Activated CD8-positive, alpha-beta memory T cell treated with anti-CD3 and anti-CD28 coated beads, Interleukin-2, amount 10 ng/mL, durations not matched to agents 7 days and 5 days (primary cell): ENCODE measurements around the gene FRG2C. TPM values are rescaled to one million over a fixed set of nuclear protein-coding genes. Genes with fewer than 3 reads are reported as not detected.
A peak's percentile ranks its signal among the peaks of the same experiment; 100 is the strongest.
"Not testable (repeated sequence)": the region's sequence is repeated elsewhere in the genome, so short reads cannot be mapped to it uniquely, and the experiment has no call there.

Source experiments
- ATAC-seq: fragments of 150-1000 bp; cut with Tn5 transposase; one replicate; pipeline ENCODE4 v1.10.0; 2021; ENCODE audit warnings: moderate library complexity
- CTCF ChIA-PET: fragments of 350-600 bp; sonication (Branson Sonifier 250); formaldehyde crosslinking; loops from one replicate; lab custom pipeline; 2021; ENCODE audit warnings: antibody characterized with exemption; lab: Charles Lee
- DNase-seq: peaks from one replicate; pipeline ENCODE4 v3.0.0-alpha.2; 2020
- H3K27ac Mint-ChIP-seq: one replicate; pipeline ENCODE4 v1.8.0; 2021; ENCODE audit warnings: mild to moderate bottlenecking, mixed read lengths
- H3K27me3 Mint-ChIP-seq: one replicate; pipeline ENCODE4 v1.8.0; 2021; ENCODE audit warnings: mixed read lengths
- H3K36me3 Mint-ChIP-seq: one replicate; pipeline ENCODE4 v1.8.0; 2021; ENCODE audit warnings: mild to moderate bottlenecking, mixed read lengths
- H3K4me1 Mint-ChIP-seq: one replicate; pipeline ENCODE4 v1.8.0; 2021; ENCODE audit warnings: mixed read lengths
- H3K4me3 Mint-ChIP-seq: one replicate; pipeline ENCODE4 v1.8.0; 2021; ENCODE audit warnings: mild to moderate bottlenecking, moderate library complexity, mixed read lengths
- H3K9me3 Mint-ChIP-seq: one replicate; pipeline ENCODE4 v1.8.0; 2022; ENCODE audit warnings: low read depth, mixed read lengths
- total RNA-seq, 2 experiments: library from RNA; stranded (reverse); gene quantifications; one replicate each; pipeline ENCODE4 v1.2.3, GENCODE V29; 2021

The FRG2C gene
- total RNA-seq: not detected

- ATAC-seq, CTCF ChIA-PET, H3K4me1 Mint-ChIP-seq, H3K4me3 Mint-ChIP-seq, DNase-seq, H3K9me3 Mint-ChIP-seq, H3K27ac Mint-ChIP-seq, H3K36me3 Mint-ChIP-seq: not testable (repeated sequence)
- peaks cover 18% of the 10 kb centered on the region for H3K27me3 Mint-ChIP-seq
These were observed at the start of gene FRG2C for GRCh38 chr3:75664028-75664427. FRG2C (plus strand) TSS chr3:75664328; CDS start chr3:75664380, 52 bp downstream.

GRCh38 chr3:75618666-75619305 lies 45.3 kb upstream of the FRG2C start:
- H3K4me1 Mint-ChIP-seq, CTCF ChIA-PET, ATAC-seq, H3K9me3 Mint-ChIP-seq, H3K4me3 Mint-ChIP-seq, H3K36me3 Mint-ChIP-seq, H3K27ac Mint-ChIP-seq, DNase-seq: not testable (repeated sequence)
- peaks cover 10% of the 10 kb centered on the region for H3K27me3 Mint-ChIP-seq

- H3K27ac Mint-ChIP-seq, DNase-seq, H3K9me3 Mint-ChIP-seq, ATAC-seq, H3K4me1 Mint-ChIP-seq, H3K36me3 Mint-ChIP-seq, CTCF ChIA-PET, H3K4me3 Mint-ChIP-seq: not testable (repeated sequence)
- peaks cover 10% of the 10 kb centered on the region for H3K27me3 Mint-ChIP-seq
These were observed 44.6 kb upstream of the FRG2C start for GRCh38 chr3:75619481-75620031.

- H3K27me3 Mint-ChIP-seq: peaks cover 10% of the 10 kb centered on the region
- H3K4me3 Mint-ChIP-seq, ATAC-seq: not testable (repeated sequence)
These were observed 42.4 kb upstream of the FRG2C start for GRCh38 chr3:75621772-75622171.

GRCh38 chr3:75623656-75624055 lies 40.5 kb upstream of the FRG2C start:
- DNase-seq, H3K9me3 Mint-ChIP-seq, H3K27me3 Mint-ChIP-seq, H3K4me3 Mint-ChIP-seq, ATAC-seq, H3K36me3 Mint-ChIP-seq, H3K27ac Mint-ChIP-seq, H3K4me1 Mint-ChIP-seq, CTCF ChIA-PET: not testable (repeated sequence)

More at GRCh38 chr3:75621772-75622171, 42.4 kb upstream of the FRG2C start:
- DNase-seq, CTCF ChIA-PET, H3K27ac Mint-ChIP-seq, H3K36me3 Mint-ChIP-seq, H3K4me1 Mint-ChIP-seq, H3K9me3 Mint-ChIP-seq: not testable (repeated sequence)

GRCh38 chr3:75630887-75631535 lies 33.1 kb upstream of the FRG2C start:
- H3K9me3 Mint-ChIP-seq, H3K36me3 Mint-ChIP-seq: not testable (repeated sequence)

GRCh38 chr3:75631541-75631940 lies 32.6 kb upstream of the FRG2C start:
- H3K27ac Mint-ChIP-seq: no peak overlapping the region
- H3K4me1 Mint-ChIP-seq: no peaks in the 10 kb centered on the region
- no peaks in the 10 kb centered on the region for H3K9me3 Mint-ChIP-seq
- H3K4me3 Mint-ChIP-seq: no peak overlapping the region
- DNase-seq (no peak), ATAC-seq (no peak)
- H3K27me3 Mint-ChIP-seq: peaks cover 2% of the 10 kb centered on the region
- no peaks in the 10 kb centered on the region for H3K36me3 Mint-ChIP-seq
- CTCF ChIA-PET: no interaction called here

More at GRCh38 chr3:75630887-75631535, 33.1 kb upstream of the FRG2C start:
- DNase-seq, H3K27ac Mint-ChIP-seq, CTCF ChIA-PET, H3K4me1 Mint-ChIP-seq, H3K27me3 Mint-ChIP-seq, ATAC-seq, H3K4me3 Mint-ChIP-seq: not testable (repeated sequence)

- H3K27ac Mint-ChIP-seq, H3K36me3 Mint-ChIP-seq, CTCF ChIA-PET, H3K9me3 Mint-ChIP-seq, H3K4me3 Mint-ChIP-seq, ATAC-seq, H3K4me1 Mint-ChIP-seq, DNase-seq: not testable (repeated sequence)
- H3K27me3 Mint-ChIP-seq: peaks cover 14% of the 10 kb centered on the region
These were observed 25.2 kb upstream of the FRG2C start for GRCh38 chr3:75638947-75639346.

GRCh38 chr3:75641107-75641517 lies 23.0 kb upstream of the FRG2C start:
- H3K36me3 Mint-ChIP-seq, H3K9me3 Mint-ChIP-seq, H3K4me1 Mint-ChIP-seq, ATAC-seq, CTCF ChIA-PET: not testable (repeated sequence)
- DNase-seq: peak; percentile 52
- Mint-ChIP-seq H3K27ac (peak overlapping the region; percentile 57), H3K27me3 (peaks cover 11% of the 10 kb centered on the region), H3K4me3 (peak overlapping the region; percentile 67)

GRCh38 chr3:75643031-75643800 lies 20.9 kb upstream of the FRG2C start:
- H3K9me3 Mint-ChIP-seq, CTCF ChIA-PET, H3K27ac Mint-ChIP-seq, ATAC-seq, H3K36me3 Mint-ChIP-seq, H3K4me1 Mint-ChIP-seq: not testable (repeated sequence)
- H3K27me3 Mint-ChIP-seq: peaks cover 11% of the 10 kb centered on the region
- peak; percentile 43 for DNase-seq
- peak overlapping the region; percentile 41 for H3K4me3 Mint-ChIP-seq

GRCh38 chr3:75645548-75645947 lies 18.6 kb upstream of the FRG2C start:
- H3K36me3 Mint-ChIP-seq, ATAC-seq, CTCF ChIA-PET, H3K27ac Mint-ChIP-seq, H3K4me1 Mint-ChIP-seq, H3K4me3 Mint-ChIP-seq, H3K9me3 Mint-ChIP-seq, DNase-seq: not testable (repeated sequence)
- peaks cover 11% of the 10 kb centered on the region for H3K27me3 Mint-ChIP-seq

GRCh38 chr3:75650191-75650590 lies 13.9 kb upstream of the FRG2C start:
- no peak for DNase-seq
- Mint-ChIP-seq H3K27ac (no peak overlapping the region), H3K27me3 (peaks cover 8% of the 10 kb centered on the region), H3K4me3 (no peak overlapping the region), H3K36me3 (no peaks in the 10 kb centered on the region), H3K9me3 (no peaks in the 10 kb centered on the region), H3K4me1 (no peaks in the 10 kb centered on the region)
- CTCF ChIA-PET: no interaction called here
- ATAC-seq: no peak

GRCh38 chr3:75655101-75655904 lies 8.8 kb upstream of the FRG2C start:
- ATAC-seq, H3K36me3 Mint-ChIP-seq, CTCF ChIA-PET, DNase-seq, H3K27ac Mint-ChIP-seq, H3K4me1 Mint-ChIP-seq, H3K9me3 Mint-ChIP-seq, H3K4me3 Mint-ChIP-seq: not testable (repeated sequence)
- H3K27me3 Mint-ChIP-seq: peaks cover 25% of the 10 kb centered on the region
